PFSK-1 (cell line): ENCODE results near the gene ANO9.

Experiments used
- FOXP2 ChIP-seq: optimal IDR thresholded peaks from 2 replicates; pipeline ENCODE3; 2011; ENCODE audit warnings: borderline replicate concordance, control low read depth, inconsistent platforms; ENCODE audit not compliant: insufficient read depth; ENCODE audit errors: extremely low read length, extremely low read depth
- POLR2AphosphoS5 ChIP-seq: IDR thresholded peaks from 2 replicates; pipeline ENCODE4 v1.6.1; 2012; ENCODE audit warnings: low read depth, mild to moderate bottlenecking, control low read depth, low read length, moderate library complexity
- SIN3A ChIP-seq: IDR thresholded peaks from 2 replicates; pipeline ENCODE4 v1.6.1; 2012; ENCODE audit warnings: mild to moderate bottlenecking, low read length, moderate library complexity, borderline replicate concordance; ENCODE audit not compliant: insufficient read depth
- TAF1 ChIP-seq: IDR thresholded peaks from 2 replicates; pipeline ENCODE4 v1.6.1; 2012; ENCODE audit warnings: low read length, control low read depth, borderline replicate concordance; ENCODE audit not compliant: insufficient read depth
- TF ChIP-seq, protein P1 (sequence below), 2 experiments: IDR thresholded peaks; 2 replicates each; pipeline versions ENCODE4 v1.6.1 to v1.8.0; 2011 to 2012; ENCODE audit warnings: low read depth in 2 of 2, low read length in 2 of 2, control low read depth in 1 of 2, inconsistent platforms in 1 of 2, mild to moderate bottlenecking in 1 of 2, moderate library complexity in 1 of 2; ENCODE audit not compliant: insufficient read depth in 1 of 2

ANO9 gene

GRCh38 chr11:449889-450808 lies 8.3 kb upstream of the ANO9 start, which contains the start of gene PTDSS2:
Gene PTDSS2 (plus strand): TSS chr11:450279. CDS start chr11:450456, 177 bp downstream.
- TF ChIP-seq, protein P1, sequence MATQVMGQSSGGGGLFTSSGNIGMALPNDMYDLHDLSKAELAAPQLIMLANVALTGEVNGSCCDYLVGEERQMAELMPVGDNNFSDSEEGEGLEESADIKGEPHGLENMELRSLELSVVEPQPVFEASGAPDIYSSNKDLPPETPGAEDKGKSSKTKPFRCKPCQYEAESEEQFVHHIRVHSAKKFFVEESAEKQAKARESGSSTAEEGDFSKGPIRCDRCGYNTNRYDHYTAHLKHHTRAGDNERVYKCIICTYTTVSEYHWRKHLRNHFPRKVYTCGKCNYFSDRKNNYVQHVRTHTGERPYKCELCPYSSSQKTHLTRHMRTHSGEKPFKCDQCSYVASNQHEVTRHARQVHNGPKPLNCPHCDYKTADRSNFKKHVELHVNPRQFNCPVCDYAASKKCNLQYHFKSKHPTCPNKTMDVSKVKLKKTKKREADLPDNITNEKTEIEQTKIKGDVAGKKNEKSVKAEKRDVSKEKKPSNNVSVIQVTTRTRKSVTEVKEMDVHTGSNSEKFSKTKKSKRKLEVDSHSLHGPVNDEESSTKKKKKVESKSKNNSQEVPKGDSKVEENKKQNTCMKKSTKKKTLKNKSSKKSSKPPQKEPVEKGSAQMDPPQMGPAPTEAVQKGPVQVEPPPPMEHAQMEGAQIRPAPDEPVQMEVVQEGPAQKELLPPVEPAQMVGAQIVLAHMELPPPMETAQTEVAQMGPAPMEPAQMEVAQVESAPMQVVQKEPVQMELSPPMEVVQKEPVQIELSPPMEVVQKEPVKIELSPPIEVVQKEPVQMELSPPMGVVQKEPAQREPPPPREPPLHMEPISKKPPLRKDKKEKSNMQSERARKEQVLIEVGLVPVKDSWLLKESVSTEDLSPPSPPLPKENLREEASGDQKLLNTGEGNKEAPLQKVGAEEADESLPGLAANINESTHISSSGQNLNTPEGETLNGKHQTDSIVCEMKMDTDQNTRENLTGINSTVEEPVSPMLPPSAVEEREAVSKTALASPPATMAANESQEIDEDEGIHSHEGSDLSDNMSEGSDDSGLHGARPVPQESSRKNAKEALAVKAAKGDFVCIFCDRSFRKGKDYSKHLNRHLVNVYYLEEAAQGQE (IDR thresholded peaks at IDR 0.05; ENCODE audit: insufficient read depth in 1 of 2, low read depth in 2 of 2, low read length in 2 of 2) = 0 out of 4 replicates have a peak, but pooled peaks of 1 of the 2 experiments have one; percentile 42
- TF ChIP-seq TAF1 (peak; percentile 58; the same call in 1 of the 2 replicates), FOXP2 (no peak), SIN3A (0 out of 2 replicates have a peak, but pooled peaks have one; percentile 32), POLR2AphosphoS5 (peak; percentile 88)

DNA sequence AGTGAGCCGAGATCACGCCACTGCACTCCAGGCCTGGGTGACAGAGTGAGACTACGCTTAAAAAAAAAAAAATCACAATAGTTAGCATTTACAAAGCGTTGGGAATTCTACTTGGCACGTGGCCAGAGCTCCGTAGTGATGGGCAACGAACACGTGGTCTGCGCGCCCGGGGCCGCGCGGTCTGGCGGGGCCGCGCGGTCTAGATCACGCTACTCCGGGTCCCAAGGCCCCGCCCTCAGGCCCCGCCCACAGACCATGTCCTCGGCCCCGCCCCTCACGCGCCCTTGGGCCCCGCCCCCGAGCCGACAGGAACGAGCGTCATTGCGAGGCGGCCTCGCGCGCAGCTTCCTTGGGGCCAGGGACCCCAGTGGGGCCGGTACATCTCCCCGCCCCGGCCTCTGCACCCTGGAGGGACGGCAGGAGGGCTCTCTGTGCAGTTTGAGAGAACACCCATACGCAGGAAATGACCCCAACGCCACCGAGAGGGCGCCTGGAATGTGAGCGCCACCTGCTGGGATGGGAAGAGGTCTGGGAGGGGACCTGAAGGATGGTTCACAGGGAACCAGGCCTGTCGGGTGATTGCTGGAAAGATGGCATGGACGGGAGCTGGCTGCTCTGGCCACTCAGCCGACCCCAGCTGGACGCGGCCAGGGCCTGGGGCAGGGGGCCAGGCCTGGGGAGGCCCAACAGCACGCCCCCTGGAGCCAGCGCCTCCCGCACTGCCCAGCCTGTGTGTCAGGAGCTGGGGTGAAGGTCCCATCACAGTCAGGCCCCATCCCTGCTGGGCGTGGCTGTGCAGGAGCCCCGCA lies 6.3 kb upstream of the ANO9 start:
- TF ChIP-seq TAF1 = no peak
- no peak for TF ChIP-seq FOXP2
- TF ChIP-seq SIN3A = no peak
- peak; percentile 75; the same call in 1 of the 2 replicates for TF ChIP-seq POLR2AphosphoS5
- TF ChIP-seq, protein P1 (IDR thresholded peaks at IDR 0.05; ENCODE audit: insufficient read depth in 1 of 2, low read depth in 2 of 2, low read length in 2 of 2) = no peak

GRCh38 chr11:446891-447290 lies 5.1 kb upstream of the ANO9 start:
- TF ChIP-seq TAF1 (no peak), FOXP2 (no peak), SIN3A (no peak), POLR2AphosphoS5 (no peak)
- TF ChIP-seq, protein P1 (IDR thresholded peaks at IDR 0.05; ENCODE audit: insufficient read depth in 1 of 2, low read depth in 2 of 2, low read length in 2 of 2) = no peak

DNA sequence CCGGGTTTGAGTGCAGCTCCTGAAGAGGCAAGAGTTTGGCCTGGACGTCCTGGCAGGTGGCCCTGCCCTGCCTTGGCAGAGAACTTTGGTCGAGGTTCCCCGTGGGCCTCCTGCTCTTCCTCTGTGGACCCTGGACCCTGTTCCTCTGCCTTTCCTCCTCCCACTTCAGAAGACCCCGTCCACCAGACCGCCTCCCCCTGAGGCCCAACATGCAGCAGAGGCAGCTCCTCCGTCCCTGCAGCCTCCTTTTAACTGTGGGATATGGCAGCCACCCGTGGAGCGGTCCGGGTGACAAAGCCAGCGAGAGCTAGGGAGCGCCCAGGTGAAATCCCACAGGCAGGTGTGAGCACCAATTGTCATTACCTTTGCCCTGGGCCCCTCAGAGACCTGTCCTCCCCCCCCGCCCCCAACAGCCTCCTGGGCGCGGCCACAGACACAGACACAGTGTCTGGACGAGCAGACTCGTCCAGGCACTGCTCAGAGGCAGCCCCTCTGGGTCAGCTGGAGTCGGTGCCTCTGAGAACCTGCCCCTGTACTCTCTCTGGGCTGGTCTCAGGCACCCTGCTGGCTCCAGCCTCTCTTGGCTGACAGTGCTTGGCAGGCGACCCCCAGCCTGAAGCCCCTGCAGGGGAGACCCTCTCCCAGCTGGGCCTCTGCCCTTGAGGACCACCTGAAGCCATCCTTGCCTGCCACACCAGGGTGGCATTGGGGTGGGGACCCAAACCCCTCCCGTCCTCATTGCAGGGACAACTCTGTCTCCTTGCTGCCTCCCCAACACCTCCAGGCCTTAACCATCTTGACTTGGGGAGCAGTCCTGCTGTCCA lies 4.2 kb upstream of the ANO9 start:
- TF ChIP-seq SIN3A (no peak), FOXP2 (no peak), POLR2AphosphoS5 (no peak), TAF1 (no peak)
- TF ChIP-seq, protein P1 (IDR thresholded peaks at IDR 0.05; ENCODE audit: insufficient read depth in 1 of 2, low read depth in 2 of 2, low read length in 2 of 2) = no peak
